IPS-NIHi7 (cell line): ENCODE results near the gene MASP1.
A peak's percentile ranks its signal among the peaks of the same experiment; 100 is the strongest.

Source experiments
- DNase-seq: peaks from one replicate; pipeline ENCODE4 v3.0.0; 2012; ENCODE audit warnings: mixed read lengths; ENCODE audit errors: extremely low spot score

Gene MASP1, protein sequence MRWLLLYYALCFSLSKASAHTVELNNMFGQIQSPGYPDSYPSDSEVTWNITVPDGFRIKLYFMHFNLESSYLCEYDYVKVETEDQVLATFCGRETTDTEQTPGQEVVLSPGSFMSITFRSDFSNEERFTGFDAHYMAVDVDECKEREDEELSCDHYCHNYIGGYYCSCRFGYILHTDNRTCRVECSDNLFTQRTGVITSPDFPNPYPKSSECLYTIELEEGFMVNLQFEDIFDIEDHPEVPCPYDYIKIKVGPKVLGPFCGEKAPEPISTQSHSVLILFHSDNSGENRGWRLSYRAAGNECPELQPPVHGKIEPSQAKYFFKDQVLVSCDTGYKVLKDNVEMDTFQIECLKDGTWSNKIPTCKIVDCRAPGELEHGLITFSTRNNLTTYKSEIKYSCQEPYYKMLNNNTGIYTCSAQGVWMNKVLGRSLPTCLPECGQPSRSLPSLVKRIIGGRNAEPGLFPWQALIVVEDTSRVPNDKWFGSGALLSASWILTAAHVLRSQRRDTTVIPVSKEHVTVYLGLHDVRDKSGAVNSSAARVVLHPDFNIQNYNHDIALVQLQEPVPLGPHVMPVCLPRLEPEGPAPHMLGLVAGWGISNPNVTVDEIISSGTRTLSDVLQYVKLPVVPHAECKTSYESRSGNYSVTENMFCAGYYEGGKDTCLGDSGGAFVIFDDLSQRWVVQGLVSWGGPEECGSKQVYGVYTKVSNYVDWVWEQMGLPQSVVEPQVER

DNA sequence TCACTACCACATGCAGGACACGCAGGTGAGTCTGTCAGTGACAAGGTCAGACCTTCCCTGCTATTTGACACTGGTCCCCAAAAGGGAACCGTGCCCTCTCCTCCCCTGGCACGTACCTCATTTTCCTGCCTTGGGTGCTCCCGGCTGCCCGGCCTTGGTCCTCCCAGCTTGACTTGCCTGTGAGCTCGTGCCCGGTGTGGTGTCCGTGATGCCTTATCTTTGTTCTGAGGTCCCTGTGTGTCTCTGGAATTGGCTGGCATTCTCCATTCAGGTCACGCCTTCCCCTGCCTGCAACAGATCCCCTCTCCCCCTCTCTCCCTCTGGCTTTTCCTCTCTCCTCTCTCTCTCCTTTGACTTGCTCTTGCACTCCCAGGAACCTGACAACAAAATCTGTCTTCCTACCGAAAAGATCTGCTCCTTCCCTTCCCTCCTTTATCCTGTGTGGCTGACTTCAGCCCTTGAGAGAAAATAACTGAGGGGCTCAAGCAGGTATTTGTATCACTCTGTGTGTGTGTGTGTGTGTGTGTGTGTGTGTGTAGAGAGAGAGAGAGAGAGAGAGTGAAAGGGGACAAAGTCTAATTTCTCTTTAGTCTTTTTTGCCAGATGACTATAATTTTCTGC lies at the start of gene MASP1:
TSS of gene MASP1 (minus strand) at position 226 of the 621 bp plus-strand sequence. CDS start at position 121, 105 bp downstream.
- DNase-seq: peak; percentile 67

- DNase-seq: no peak
Measured at GRCh38 chr3:187340578-187340977, 49.0 kb upstream of the MASP1 start.

- DNase-seq: no peak
Measured at GRCh38 chr3:187336322-187336721, 44.8 kb upstream of the MASP1 start.

DNA sequence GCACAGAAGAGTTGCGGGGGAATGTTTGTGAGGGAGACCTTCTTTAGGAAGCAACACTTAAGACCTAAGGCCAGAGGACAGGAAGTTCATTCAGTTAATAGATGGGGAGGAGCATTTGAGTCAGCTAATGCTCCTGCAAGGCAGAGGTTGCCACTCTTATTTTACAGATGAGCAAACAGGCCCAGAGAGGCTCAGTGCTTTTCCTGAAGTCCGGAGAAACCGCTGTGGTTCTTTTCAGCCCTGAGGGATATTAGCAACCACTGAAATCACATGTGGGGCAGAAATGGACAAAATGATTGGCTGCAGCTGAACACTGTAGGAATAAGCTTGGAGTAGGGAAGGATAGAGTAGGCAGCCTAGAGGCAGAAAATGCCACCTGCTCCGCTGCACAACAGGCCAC lies 43.4 kb upstream of the MASP1 start:
- no peak for DNase-seq

DNA sequence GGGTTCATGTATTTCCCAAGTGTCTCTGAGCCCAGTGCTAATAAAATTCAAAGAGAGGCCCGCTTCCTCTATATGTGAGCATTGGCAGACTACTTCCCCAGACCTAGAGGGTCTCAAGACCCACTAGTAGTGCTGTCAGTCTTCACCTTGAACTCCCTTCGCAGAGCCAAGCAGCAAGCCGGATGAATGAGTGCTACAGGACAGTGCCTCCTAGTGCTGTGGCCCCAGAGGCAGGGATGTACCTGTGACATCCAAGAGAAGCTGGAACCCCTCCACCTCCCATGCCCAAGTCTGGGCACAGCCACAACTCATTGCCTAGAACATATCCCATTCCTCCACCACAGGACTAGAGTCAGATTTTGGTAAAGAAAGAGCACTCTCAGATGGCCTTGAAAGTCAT lies 37.2 kb upstream of the MASP1 start:
- DNase-seq: no peak

- DNase-seq: no peak
Measured at GRCh38 chr3:187327845-187328244, 36.3 kb upstream of the MASP1 start.

DNA sequence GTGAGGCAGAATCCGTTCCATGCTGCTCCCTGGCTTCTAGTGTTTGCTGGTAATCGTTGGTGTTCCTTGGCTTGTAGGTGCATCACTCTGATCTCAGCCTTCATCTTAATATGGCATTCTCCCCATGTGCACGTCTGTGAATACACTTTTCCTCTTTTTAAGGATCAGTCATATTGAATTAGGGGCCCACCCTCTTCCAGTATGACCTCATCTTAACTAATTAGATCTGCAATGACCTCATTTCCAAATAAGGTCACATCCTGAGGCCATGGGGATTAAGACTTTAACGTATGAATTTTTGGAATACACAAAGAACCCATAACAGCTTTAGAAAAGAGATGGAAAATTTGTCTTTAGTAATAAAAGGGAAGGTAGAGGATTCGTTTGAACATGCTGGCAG lies 34.1 kb upstream of the MASP1 start:
- no peak for DNase-seq

GRCh38 chr3:187323091-187323490 lies 31.6 kb upstream of the MASP1 start:
- DNase-seq: no peak

- no peak for DNase-seq
Measured at GRCh38 chr3:187322291-187322690, 30.8 kb upstream of the MASP1 start.

DNA sequence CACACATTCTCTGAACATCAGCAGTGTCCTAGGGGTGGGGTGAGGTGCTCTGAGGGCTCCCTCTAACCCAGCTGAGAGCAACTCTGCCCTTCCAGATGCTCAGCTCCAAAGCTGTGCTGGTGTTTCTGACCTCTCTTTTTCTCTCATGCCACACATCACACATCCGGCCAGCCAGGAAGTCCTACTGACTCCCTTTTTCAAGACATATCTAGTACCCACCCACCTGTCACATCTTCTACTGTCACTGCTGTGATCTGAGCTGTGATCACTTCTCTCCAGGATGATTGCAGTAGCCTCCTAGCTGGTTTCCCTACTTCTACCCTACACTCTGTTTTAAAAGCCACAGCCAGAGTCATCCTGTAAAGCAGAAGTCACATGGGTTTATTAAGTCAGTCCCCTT lies 30.2 kb upstream of the MASP1 start:
- DNase-seq: no peak

DNA sequence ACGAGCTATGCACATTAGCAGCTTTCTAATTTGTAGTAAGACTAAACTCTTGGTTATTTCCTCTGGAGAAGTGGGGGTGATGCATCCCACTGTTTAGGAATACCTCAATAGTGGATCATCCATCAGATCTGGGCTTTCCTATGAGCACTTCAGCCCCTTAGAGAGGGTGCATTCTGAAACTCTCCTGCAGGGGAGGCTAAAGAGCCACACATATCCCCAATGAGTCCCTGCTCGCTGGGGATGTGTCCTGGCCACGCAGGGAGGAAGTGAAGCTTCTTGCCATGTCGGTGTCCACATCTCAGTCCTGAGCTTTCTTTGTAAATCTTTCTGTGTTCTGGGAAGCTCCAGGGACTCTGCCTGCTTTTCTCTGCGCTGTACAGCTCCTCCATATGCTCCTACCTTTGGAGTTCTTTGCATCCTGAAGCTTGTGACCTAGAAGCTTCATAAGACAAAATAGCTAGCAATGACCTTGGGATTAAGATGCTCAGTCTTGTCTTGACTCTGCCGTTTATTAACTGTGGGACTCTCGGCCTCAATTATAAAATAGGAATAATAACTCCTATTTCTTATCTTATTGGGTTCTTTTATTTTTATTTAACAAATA lies 28.3 kb upstream of the MASP1 start:
- DNase-seq: peak; percentile 86

GRCh38 chr3:187318819-187319616 lies 27.5 kb upstream of the MASP1 start:
- peak; percentile 71 for DNase-seq

- no peak for DNase-seq
Measured at GRCh38 chr3:187315872-187316271, 24.3 kb upstream of the MASP1 start.

GRCh38 chr3:187314176-187314575 lies 22.6 kb upstream of the MASP1 start:
- no peak for DNase-seq

DNA sequence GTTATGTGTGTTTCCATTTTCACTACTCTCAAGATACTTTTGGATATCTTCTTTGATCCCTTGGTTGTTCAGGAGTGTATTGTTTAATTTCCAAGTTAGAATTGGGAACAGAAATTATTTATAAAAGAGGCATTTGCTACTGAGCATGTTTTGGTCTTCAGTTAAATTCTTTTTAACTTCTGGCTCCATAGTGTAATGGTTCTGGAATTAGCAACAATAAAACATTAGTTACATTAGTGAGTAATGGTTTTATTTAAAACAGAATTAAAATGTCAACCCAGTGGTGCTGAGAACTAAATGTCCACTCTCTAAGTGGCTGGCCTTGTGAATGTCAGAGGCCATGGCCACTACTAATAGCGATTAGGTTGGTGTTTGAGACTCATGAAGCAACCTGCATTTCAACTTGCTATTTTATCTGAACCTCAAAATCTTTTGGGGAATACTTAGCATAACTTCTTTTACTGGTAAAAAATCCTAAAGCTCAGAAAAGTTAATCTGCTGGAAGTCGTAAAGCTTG lies 19.5 kb upstream of the MASP1 start:
- DNase-seq: no peak

DNA sequence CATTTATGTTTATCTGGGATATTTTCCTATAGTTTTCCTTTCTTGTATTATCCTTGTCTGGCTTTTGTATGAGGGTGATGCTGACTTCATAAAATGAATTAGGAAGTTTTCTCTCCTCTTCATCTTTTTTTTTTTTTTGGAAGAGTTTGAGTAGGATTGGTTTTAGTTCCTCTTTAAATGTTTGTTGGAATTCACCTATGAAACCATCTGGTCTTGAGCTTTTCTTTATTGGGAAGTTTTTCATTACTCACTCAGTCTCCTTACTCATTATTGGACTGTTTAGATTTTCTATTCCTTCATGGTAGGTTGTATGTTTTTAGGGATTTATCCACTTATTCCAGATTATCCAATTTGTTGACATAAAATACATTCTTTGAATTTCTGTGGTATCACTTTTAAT lies 18.7 kb upstream of the MASP1 start:
- DNase-seq: no peak

- peak; percentile 29 for DNase-seq
Measured at GRCh38 chr3:187305881-187306280, 14.3 kb upstream of the MASP1 start.

- no peak for DNase-seq
Measured at GRCh38 chr3:187299611-187300010, 8.1 kb upstream of the MASP1 start.

DNA sequence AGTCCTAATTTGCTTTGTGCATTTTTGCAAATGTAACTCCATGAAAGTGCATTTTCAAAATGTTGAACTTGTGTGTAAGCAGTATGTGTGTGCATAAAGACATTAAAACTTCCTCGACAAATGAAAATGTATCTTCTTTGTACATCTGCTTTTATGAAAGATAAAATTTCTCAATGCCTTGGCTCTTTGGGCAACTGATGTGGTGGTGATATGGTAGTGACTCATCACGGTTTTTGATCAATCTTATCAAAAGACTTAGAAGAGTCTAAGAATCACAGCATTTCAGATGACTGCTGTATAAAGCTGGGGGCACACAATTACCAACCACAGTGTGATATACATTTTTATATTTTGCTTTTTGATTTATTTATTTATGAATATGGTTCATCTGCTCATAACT lies 5.4 kb upstream of the MASP1 start:
- DNase-seq: no peak

DNA sequence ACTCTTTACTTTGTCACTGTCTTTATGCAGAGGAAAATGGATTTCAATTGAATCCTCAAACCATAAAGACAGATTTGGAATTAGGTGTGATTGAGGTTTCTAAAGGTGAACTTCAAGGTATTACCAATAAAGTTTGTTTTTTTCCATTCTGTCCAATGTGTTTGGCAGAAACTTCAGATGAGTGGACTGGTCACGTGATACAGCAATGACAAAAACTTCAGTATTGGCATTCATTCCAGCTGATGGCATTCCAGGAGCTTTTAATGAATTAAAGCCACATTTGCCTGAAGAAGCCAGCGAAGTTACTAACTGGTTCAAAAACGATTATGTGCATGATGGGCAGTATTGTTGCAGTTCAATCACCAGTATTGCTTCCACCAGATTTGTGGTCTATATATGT lies 4.5 kb upstream of the MASP1 start:
- no peak for DNase-seq

GRCh38 chr3:187295316-187296034 lies 3.9 kb upstream of the MASP1 start:
- DNase-seq: no peak
